Astrocyte (in vitro differentiated cells and primary cell): ENCODE measurements around the gene CEACAM21. TPM values are rescaled to one million over a fixed set of nuclear protein-coding genes. Genes with fewer than 3 reads are reported as not detected.
A peak's percentile ranks its signal among the peaks of the same experiment; 100 is the strongest.

Source experiments
- DNase-seq: peaks from one replicate; pipeline ENCODE4 v3.0.0-alpha.2; 2010; ENCODE audit warnings: low read depth
- FAIRE-seq: peaks from 2 replicates; lab custom pipeline; 2011; peaks lifted over from hg19 to GRCh38; lab: Jason Lieb, UNC
- H2AFZ ChIP-seq: 2 replicates; pipeline ENCODE4 v1.6.0; 2012; ENCODE audit warnings: low read depth, low read length, inconsistent platforms
- H3K27ac ChIP-seq: 2 replicates; pipeline ENCODE4 v1.5.1; 2011; ENCODE audit warnings: low read depth, low read length, inconsistent platforms
- H3K27me3 ChIP-seq: 2 replicates; pipeline ENCODE4 v1.6.0; 2011; ENCODE audit warnings: low read length, inconsistent platforms; ENCODE audit not compliant: insufficient read depth
- H3K36me3 ChIP-seq: 2 replicates; pipeline ENCODE4 v1.5.1; 2011; ENCODE audit warnings: low read length, inconsistent platforms; ENCODE audit not compliant: insufficient read depth
- H3K4me1 ChIP-seq: 2 replicates; pipeline ENCODE4 v1.5.1; 2011; ENCODE audit warnings: low read length, inconsistent platforms; ENCODE audit not compliant: insufficient read depth
- H3K4me2 ChIP-seq: 2 replicates; pipeline ENCODE4 v1.6.0; 2012; ENCODE audit warnings: low read length, inconsistent platforms
- H3K4me3 ChIP-seq: 2 replicates; pipeline ENCODE4 v1.5.1; 2011; ENCODE audit warnings: low read depth, mild to moderate bottlenecking, low read length, inconsistent platforms; ENCODE audit not compliant: insufficient read depth
- H3K79me2 ChIP-seq: 2 replicates; pipeline ENCODE4 v1.6.0; 2012; ENCODE audit warnings: mild to moderate bottlenecking, low read length, inconsistent platforms; ENCODE audit not compliant: insufficient read depth
- H3K9ac ChIP-seq: 2 replicates; pipeline ENCODE4 v1.6.0; 2012; ENCODE audit warnings: mild to moderate bottlenecking, low read length, inconsistent platforms
- H3K9me3 ChIP-seq: 2 replicates; pipeline ENCODE4 v1.5.1; 2012; ENCODE audit warnings: low read depth, mild to moderate bottlenecking, low read length, inconsistent platforms; ENCODE audit not compliant: insufficient read depth
- H4K20me1 ChIP-seq: 2 replicates; pipeline ENCODE4 v1.6.0; 2012; ENCODE audit warnings: low read length, inconsistent platforms; ENCODE audit not compliant: insufficient read depth
- H3K27ac Mint-ChIP-seq: one replicate; pipeline ENCODE4 v1.8.0; 2021; ENCODE audit warnings: mild to moderate bottlenecking, mixed read lengths; ENCODE audit not compliant: unreplicated experiment
- H3K27me3 Mint-ChIP-seq: one replicate; pipeline ENCODE4 v1.8.0; 2021; ENCODE audit warnings: low read depth, mixed read lengths; ENCODE audit not compliant: unreplicated experiment
- H3K36me3 Mint-ChIP-seq: one replicate; pipeline ENCODE4 v1.8.0; 2021; ENCODE audit warnings: low read depth, mixed read lengths; ENCODE audit not compliant: unreplicated experiment
- H3K4me1 Mint-ChIP-seq: one replicate; pipeline ENCODE4 v1.8.0; 2021; ENCODE audit warnings: low read depth, mixed read lengths; ENCODE audit not compliant: unreplicated experiment
- H3K4me3 Mint-ChIP-seq: one replicate; pipeline ENCODE4 v1.8.0; 2021; ENCODE audit warnings: mild to moderate bottlenecking, moderate library complexity, mixed read lengths; ENCODE audit not compliant: unreplicated experiment
- H3K9me3 Mint-ChIP-seq: one replicate; pipeline ENCODE4 v1.8.0; 2021; ENCODE audit warnings: mild to moderate bottlenecking, mixed read lengths; ENCODE audit not compliant: unreplicated experiment
- EZH2 ChIP-seq: IDR thresholded peaks from 2 replicates; pipeline ENCODE4 v1.6.1; 2012; ENCODE audit warnings: mild to moderate bottlenecking, low read length, inconsistent platforms; ENCODE audit not compliant: insufficient read depth
- total RNA-seq: library from RNA; stranded (reverse); gene quantifications from 2 replicates; pipeline ENCODE4 v1.2.1, GENCODE V29; 2021
- TF ChIP-seq, protein P1 (sequence below): IDR thresholded peaks from 2 replicates; pipeline ENCODE4 v1.5.1; 2011; ENCODE audit warnings: low read depth, mild to moderate bottlenecking, inconsistent platforms, low read length, moderate library complexity; ENCODE audit not compliant: insufficient read depth

Gene CEACAM21
- total RNA-seq, 1 donor from 2014 or later: 2.4 TPM

DNA sequence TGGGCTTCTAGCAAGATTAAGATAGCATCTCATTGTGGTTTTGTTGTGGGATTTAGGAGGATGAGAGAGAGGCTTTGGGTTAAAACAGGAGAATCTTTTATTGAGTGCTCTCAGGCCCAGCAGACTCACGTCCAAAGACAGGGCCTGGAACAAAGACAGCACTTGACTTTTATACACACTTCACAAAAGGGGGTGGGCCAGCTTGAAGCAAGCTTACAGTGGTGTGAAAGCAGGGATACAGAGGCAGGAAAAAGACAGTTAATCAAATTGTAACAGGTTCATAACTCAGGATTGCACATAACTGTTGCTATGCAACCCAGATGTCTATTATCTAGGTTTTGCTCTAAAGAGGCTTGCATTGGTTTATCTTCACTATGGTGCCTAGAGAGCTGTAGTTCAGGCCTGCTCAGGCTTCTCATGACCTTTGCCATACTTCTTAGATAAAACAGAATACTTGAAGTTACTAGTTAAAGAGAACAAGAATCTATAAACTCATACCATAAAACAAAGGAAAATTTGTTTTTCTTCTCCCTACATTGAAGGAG is 42.2 kb upstream of the CEACAM21 start:
- no peak overlapping the region for H3K27ac ChIP-seq
- Mint-ChIP-seq H3K4me1 (peaks cover 28% of the 10 kb centered on the region), H3K9me3 (peaks cover 19% of the 10 kb centered on the region), H3K27ac (no peak overlapping the region), H3K4me3 (no peak overlapping the region), H3K36me3 (peaks cover 1% of the 10 kb centered on the region), H3K27me3 (no peaks in the 10 kb centered on the region)
- FAIRE-seq (no peak), DNase-seq (no peak)
- no peak overlapping the region for H3K4me2 ChIP-seq
- H3K27me3 ChIP-seq: no peaks in the 10 kb centered on the region
- no peak overlapping the region for H2AFZ ChIP-seq
- TF ChIP-seq, protein P1, sequence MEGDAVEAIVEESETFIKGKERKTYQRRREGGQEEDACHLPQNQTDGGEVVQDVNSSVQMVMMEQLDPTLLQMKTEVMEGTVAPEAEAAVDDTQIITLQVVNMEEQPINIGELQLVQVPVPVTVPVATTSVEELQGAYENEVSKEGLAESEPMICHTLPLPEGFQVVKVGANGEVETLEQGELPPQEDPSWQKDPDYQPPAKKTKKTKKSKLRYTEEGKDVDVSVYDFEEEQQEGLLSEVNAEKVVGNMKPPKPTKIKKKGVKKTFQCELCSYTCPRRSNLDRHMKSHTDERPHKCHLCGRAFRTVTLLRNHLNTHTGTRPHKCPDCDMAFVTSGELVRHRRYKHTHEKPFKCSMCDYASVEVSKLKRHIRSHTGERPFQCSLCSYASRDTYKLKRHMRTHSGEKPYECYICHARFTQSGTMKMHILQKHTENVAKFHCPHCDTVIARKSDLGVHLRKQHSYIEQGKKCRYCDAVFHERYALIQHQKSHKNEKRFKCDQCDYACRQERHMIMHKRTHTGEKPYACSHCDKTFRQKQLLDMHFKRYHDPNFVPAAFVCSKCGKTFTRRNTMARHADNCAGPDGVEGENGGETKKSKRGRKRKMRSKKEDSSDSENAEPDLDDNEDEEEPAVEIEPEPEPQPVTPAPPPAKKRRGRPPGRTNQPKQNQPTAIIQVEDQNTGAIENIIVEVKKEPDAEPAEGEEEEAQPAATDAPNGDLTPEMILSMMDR: no peak
- no peak overlapping the region for H3K4me3 ChIP-seq
- H4K20me1 ChIP-seq: no peaks in the 10 kb centered on the region
- no peaks in the 10 kb centered on the region for H3K79me2 ChIP-seq
- H3K9ac ChIP-seq: no peak overlapping the region
- no peaks in the 10 kb centered on the region for H3K36me3 ChIP-seq
- H3K4me1 ChIP-seq: no peaks in the 10 kb centered on the region
- no peaks in the 10 kb centered on the region for H3K9me3 ChIP-seq

DNA sequence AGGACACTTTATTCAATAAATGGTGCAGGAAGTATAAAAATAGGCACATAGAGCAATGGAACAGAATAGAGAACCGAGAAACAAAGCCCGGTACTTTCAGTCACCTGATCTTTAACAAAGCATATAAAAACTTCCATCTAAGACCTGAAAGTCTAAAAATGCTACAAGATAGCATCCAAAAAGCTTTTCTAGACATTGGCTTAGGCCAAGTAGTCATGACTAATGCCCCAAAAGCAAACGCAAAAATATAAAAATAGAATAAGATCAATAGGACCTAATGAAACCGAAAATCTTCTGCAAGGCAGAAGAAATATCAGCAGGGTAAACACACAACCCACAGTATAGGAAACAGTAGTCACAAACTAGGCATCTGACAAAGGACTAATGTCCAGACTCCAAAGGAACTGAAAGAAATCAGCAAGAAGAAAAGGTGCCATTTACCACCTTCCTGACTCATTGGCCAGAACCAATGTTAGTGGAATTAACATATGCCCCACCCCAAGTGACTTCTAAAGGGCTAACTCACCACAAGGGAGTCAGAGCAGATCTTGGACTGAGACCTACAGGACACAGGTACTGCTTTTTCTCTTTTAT is 40.8 kb upstream of the CEACAM21 start:
- Histone ChIP-seq H3K4me1 (no peaks in the 10 kb centered on the region), H3K4me2 (no peak overlapping the region), H4K20me1 (no peaks in the 10 kb centered on the region), H3K27me3 (no peaks in the 10 kb centered on the region), H3K27ac (no peak overlapping the region), H3K36me3 (no peaks in the 10 kb centered on the region), H3K79me2 (no peaks in the 10 kb centered on the region), H3K9me3 (no peaks in the 10 kb centered on the region), H3K4me3 (no peak overlapping the region), H3K9ac (no peak overlapping the region), H2AFZ (no peak overlapping the region)
- H3K4me1 Mint-ChIP-seq: peaks cover 34% of the 10 kb centered on the region
- peak overlapping the region; percentile 74 for H3K4me3 Mint-ChIP-seq
- TF ChIP-seq EZH2: no peak
- TF ChIP-seq, protein P1: no peak
- H3K27ac Mint-ChIP-seq: no peak overlapping the region
- H3K9me3 Mint-ChIP-seq: peaks cover 17% of the 10 kb centered on the region
- no peaks in the 10 kb centered on the region for H3K27me3 Mint-ChIP-seq
- DNase-seq: no peak
- H3K36me3 Mint-ChIP-seq: peaks cover 1% of the 10 kb centered on the region
- FAIRE-seq: no peak

DNA sequence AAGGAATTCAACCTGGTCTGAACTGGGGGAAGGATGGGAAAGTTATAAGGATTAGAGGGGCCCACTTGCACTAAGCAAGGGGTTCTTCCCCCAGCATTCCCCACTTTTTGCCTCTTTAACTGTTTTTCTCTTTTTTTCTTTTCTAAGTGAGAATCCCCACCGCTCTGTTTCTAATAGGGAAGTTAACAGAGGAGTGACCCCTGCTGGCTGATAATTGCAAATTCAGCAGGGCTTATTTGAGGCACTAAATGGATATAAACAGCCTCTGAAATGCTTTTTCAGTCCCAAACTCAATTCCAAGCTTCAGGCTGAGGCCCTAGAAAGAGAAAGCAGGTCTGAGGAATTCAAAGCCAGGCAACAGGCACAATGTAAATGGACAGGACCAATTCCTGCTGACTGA is 38.2 kb upstream of the CEACAM21 start:
- no peak for FAIRE-seq
- no peak overlapping the region for H2AFZ ChIP-seq
- H3K9me3 ChIP-seq: no peaks in the 10 kb centered on the region
- no peak for TF ChIP-seq EZH2
- TF ChIP-seq, protein P1: peak; percentile 49
- no peaks in the 10 kb centered on the region for H3K27me3 ChIP-seq
- H3K36me3 Mint-ChIP-seq: no peaks in the 10 kb centered on the region
- no peaks in the 10 kb centered on the region for H3K4me1 ChIP-seq
- no peaks in the 10 kb centered on the region for H3K9me3 Mint-ChIP-seq
- H4K20me1 ChIP-seq: no peaks in the 10 kb centered on the region
- H3K4me3 Mint-ChIP-seq: peak overlapping the region; percentile 15
- DNase-seq: no peak
- no peak overlapping the region for H3K4me3 ChIP-seq
- H3K27ac ChIP-seq: no peak overlapping the region
- H3K4me2 ChIP-seq: no peak overlapping the region
- no peaks in the 10 kb centered on the region for H3K36me3 ChIP-seq
- no peaks in the 10 kb centered on the region for H3K27me3 Mint-ChIP-seq
- H3K4me1 Mint-ChIP-seq: peaks cover 24% of the 10 kb centered on the region
- H3K9ac ChIP-seq: no peak overlapping the region
- no peaks in the 10 kb centered on the region for H3K79me2 ChIP-seq
- H3K27ac Mint-ChIP-seq: no peak overlapping the region
